Endodermal cell (in vitro differentiated cells): ENCODE data around the gene WLS. TPM values are rescaled to one million over a fixed set of nuclear protein-coding genes. Genes with fewer than 3 reads are reported as not detected.

Source experiments
- DNase-seq: peaks from one replicate; pipeline ENCODE4 v3.0.0-alpha.2; 2017
- H3K27ac ChIP-seq: 2 replicates; pipeline ENCODE4 v1.5.1; 2013; ENCODE audit warnings: mild to moderate bottlenecking, low read depth, low read length, moderate library complexity
- H3K27me3 ChIP-seq: 2 replicates; pipeline ENCODE4 v1.6.1; 2013; ENCODE audit warnings: mild to moderate bottlenecking, low read length, moderate library complexity; ENCODE audit not compliant: insufficient read depth, control insufficient read depth, poor library complexity, severe bottlenecking
- H3K36me3 ChIP-seq: 2 replicates; pipeline ENCODE4 v1.7.0; 2013; ENCODE audit warnings: mild to moderate bottlenecking, low read length, moderate library complexity; ENCODE audit not compliant: control insufficient read depth, insufficient read depth
- H3K4me1 ChIP-seq: one replicate; pipeline ENCODE4 v1.7.0; 2013; ENCODE audit warnings: low read length; ENCODE audit not compliant: control insufficient read depth, insufficient read depth
- H3K4me3 ChIP-seq: 2 replicates; pipeline ENCODE4 v1.5.1; 2013; ENCODE audit warnings: mild to moderate bottlenecking, low read length, moderate library complexity
- H3K9ac ChIP-seq: 2 replicates; pipeline ENCODE4 v1.6.1; 2013; ENCODE audit warnings: mild to moderate bottlenecking, low read length, moderate library complexity; ENCODE audit not compliant: poor library complexity, severe bottlenecking; ENCODE audit errors: extremely low read depth
- H3K9me3 ChIP-seq: 2 replicates; pipeline ENCODE4 v1.6.1; 2013; ENCODE audit warnings: mild to moderate bottlenecking, low read length, moderate library complexity; ENCODE audit not compliant: control insufficient read depth
- H3K27ac Mint-ChIP-seq: 2 replicates; pipeline ENCODE4 v1.8.0; 2020; ENCODE audit warnings: mixed read lengths
- H3K27me3 Mint-ChIP-seq: 2 replicates; pipeline ENCODE4 v1.8.0; 2021; ENCODE audit warnings: mild to moderate bottlenecking, mixed read lengths; ENCODE audit not compliant: insufficient read depth
- H3K36me3 Mint-ChIP-seq: 2 replicates; pipeline ENCODE4 v1.8.0; 2020; ENCODE audit warnings: low read depth, mixed read lengths
- H3K4me1 Mint-ChIP-seq: 2 replicates; pipeline ENCODE4 v1.8.0; 2020; ENCODE audit warnings: mixed read lengths
- H3K4me3 Mint-ChIP-seq: 2 replicates; pipeline ENCODE4 v1.8.0; 2020; ENCODE audit warnings: mild to moderate bottlenecking, moderate library complexity, mixed read lengths
- H3K9me3 Mint-ChIP-seq: 2 replicates; pipeline ENCODE4 v1.8.0; 2020; ENCODE audit warnings: mild to moderate bottlenecking, mixed read lengths
- whole genome bisulfite sequencing, 2 experiments: methylation state at CpG; one replicate each; pipeline versions ENCODE4 v1.1.5 to v1.1.7; 2013; ENCODE audit warnings: missing lambda C conversion rate in 2 of 2, mixed read lengths in 1 of 2; ENCODE audit not compliant: insufficient coverage in 1 of 2, insufficient read length in 1 of 2; 5-methylcytosine and 5-hydroxymethylcytosine counted together
- total RNA-seq, 2 donors: library from RNA; stranded (reverse); fragmentation: NEBNext Ultra II Directional in 1 of 2; extraction: Animal tissue kit (Norgen Biotek cat#: 25700) in 1 of 2; gene quantifications; 2 replicates in 1 of 2; 3 replicates in 1 of 2; pipeline ENCODE4 v1.2.1, GENCODE V29; 2021
- TF ChIP-seq, protein P1 (sequence below): fragments of 200-600 bp; sonication (generic); conservative IDR thresholded peaks from 2 replicates; pipeline ENCODE4 v1.5.0; 2021; ENCODE audit warnings: antibody characterized with exemption, mild to moderate bottlenecking

WLS gene
- total RNA-seq, 2 donors from 2014 or later, result 90.8 to 115 TPM

DNA sequence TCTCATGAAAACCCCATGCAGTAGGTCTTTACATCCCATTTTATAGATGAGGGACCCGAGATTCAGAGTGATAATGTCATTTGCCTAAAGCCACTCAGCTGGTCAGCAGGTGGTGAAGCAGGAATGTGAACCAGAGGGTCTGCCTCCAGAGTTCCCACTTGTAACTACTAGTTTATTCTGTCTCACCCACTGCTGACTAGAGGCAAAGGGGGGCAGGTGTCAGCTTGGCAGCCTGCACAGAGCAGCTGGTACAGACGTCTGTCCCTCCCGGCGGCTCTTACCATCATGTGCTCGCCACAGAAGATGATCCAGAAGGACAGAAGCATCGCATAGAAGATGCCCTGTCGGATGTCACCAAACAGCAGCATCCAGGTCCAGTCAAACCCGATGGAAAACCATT, 82.4 kb downstream of the WLS start:
- Mint-ChIP-seq H3K4me1 (peaks cover 27% of the 10 kb centered on the region), H3K36me3 (peaks cover 25% of the 10 kb centered on the region), H3K9me3 (no peaks in the 10 kb centered on the region), H3K27me3 (peaks cover 1% of the 10 kb centered on the region), H3K27ac (no peak overlapping the region), H3K4me3 (no peak overlapping the region)
- Histone ChIP-seq H3K9ac (no peak overlapping the region), H3K36me3 (peaks cover 90% of the 10 kb centered on the region), H3K27ac (no peak overlapping the region), H3K9me3 (no peaks in the 10 kb centered on the region), H3K4me3 (no peak overlapping the region), H3K4me1 (peaks cover 27% of the 10 kb centered on the region), H3K27me3 (no peaks in the 10 kb centered on the region)
- peak; percentile 66 for DNase-seq
- TF ChIP-seq, protein P1, sequence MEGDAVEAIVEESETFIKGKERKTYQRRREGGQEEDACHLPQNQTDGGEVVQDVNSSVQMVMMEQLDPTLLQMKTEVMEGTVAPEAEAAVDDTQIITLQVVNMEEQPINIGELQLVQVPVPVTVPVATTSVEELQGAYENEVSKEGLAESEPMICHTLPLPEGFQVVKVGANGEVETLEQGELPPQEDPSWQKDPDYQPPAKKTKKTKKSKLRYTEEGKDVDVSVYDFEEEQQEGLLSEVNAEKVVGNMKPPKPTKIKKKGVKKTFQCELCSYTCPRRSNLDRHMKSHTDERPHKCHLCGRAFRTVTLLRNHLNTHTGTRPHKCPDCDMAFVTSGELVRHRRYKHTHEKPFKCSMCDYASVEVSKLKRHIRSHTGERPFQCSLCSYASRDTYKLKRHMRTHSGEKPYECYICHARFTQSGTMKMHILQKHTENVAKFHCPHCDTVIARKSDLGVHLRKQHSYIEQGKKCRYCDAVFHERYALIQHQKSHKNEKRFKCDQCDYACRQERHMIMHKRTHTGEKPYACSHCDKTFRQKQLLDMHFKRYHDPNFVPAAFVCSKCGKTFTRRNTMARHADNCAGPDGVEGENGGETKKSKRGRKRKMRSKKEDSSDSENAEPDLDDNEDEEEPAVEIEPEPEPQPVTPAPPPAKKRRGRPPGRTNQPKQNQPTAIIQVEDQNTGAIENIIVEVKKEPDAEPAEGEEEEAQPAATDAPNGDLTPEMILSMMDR, result no peak
- WGBS, 2 experiments, result 95% methylated on average over 8 of the region's 8 CpGs

DNA sequence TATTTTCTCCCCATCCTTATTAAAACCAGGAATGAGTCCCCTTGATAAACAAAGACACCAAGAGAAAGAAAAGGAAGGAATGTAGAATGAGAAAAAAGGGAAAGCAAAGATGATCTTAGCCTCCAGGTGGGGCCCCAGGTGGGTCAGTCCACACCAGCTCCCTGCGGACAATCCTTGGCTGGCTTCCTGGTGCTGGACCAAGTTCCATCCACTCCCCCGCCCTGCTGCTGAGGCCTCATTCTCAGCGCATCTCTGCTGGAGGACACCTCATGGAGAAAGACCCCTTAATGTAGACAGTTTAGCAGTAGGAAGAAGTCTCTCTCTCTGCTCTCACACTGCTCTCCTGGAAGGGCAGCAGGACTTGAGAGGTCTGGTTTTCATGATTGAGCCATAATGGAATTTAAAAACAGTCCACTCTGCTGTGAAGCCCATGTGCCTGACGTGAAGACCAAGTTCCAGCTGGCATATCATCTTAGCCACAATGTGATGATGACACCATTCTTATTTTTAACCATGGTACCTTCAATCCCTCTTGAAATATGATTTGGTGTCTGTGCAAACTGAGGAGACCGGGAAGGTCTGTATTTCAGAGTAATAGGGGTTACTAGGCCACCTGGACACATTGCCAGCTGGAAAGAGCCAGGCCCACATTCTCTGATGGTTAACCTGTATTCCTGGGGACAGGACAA, 83.1 kb downstream of the WLS start:
- Mint-ChIP-seq H3K4me1 (peaks cover 30% of the 10 kb centered on the region), H3K27me3 (peaks cover 1% of the 10 kb centered on the region), H3K27ac (peak overlapping the region; percentile 37), H3K9me3 (no peaks in the 10 kb centered on the region), H3K4me3 (no peak overlapping the region), H3K36me3 (peaks cover 25% of the 10 kb centered on the region)
- no peak overlapping the region for H3K4me3 ChIP-seq
- no peak for DNase-seq
- H3K27ac ChIP-seq, result no peak overlapping the region
- H3K27me3 ChIP-seq, result no peaks in the 10 kb centered on the region
- TF ChIP-seq, protein P1, result no peak
- no peak overlapping the region for H3K9ac ChIP-seq
- H3K36me3 ChIP-seq, result peaks cover 89% of the 10 kb centered on the region
- H3K4me1 ChIP-seq, result peaks cover 33% of the 10 kb centered on the region
- WGBS, 2 experiments, result 94% methylated on average over 2 to 5 of the region's 5 CpGs
- no peaks in the 10 kb centered on the region for H3K9me3 ChIP-seq

DNA sequence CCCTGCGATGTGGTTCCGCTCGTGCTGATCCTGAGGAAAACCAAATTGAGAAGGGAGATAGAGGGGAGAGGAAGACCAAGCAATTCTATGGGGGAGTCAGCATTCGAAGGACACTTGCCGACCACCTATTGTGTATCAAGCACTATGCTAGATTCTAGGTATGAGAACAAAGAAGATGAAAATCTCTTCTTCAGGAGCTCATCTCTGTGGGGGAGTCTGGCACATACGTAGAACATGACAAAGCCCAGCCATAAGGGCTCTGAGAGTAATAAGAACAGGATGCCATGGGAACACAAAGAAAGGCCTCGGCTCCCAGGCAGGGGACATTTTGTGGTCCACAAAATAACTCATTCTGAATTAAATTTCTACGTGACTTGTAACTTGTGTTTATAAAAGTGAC, 83.7 kb downstream of the WLS start:
- peaks cover 90% of the 10 kb centered on the region for H3K36me3 ChIP-seq
- peak overlapping the region; percentile 37 for H3K27ac Mint-ChIP-seq
- WGBS, 2 experiments, result 87 to 98% methylated on average over 6 to 8 of the region's 8 CpGs
- no peaks in the 10 kb centered on the region for H3K9me3 ChIP-seq
- H3K4me3 ChIP-seq, result no peak overlapping the region
- TF ChIP-seq, protein P1, result no peak
- H3K27me3 ChIP-seq, result no peaks in the 10 kb centered on the region
- H3K9me3 Mint-ChIP-seq, result no peaks in the 10 kb centered on the region
- H3K36me3 Mint-ChIP-seq, result peaks cover 27% of the 10 kb centered on the region
- no peak overlapping the region for H3K9ac ChIP-seq
- H3K27ac ChIP-seq, result no peak overlapping the region
- peaks cover 1% of the 10 kb centered on the region for H3K27me3 Mint-ChIP-seq
- peak; percentile 59 for DNase-seq
- peaks cover 33% of the 10 kb centered on the region for H3K4me1 ChIP-seq
- no peak overlapping the region for H3K4me3 Mint-ChIP-seq
- peaks cover 30% of the 10 kb centered on the region for H3K4me1 Mint-ChIP-seq
